ENCODE measurements around the gene PKN3. TPM values are rescaled to one million over a fixed set of nuclear protein-coding genes. Genes with fewer than 3 reads are reported as not detected.
A peak's percentile ranks its signal among the peaks of the same experiment; 100 is the strongest.

The PKN3 gene
- total and polyA plus RNA-seq, 9 of the 15 experiments (the other 6 are each of a cell fraction or from before 2014, with no cell fraction given) = 0.82 to 49.2 (median 19.7) TPM

- TF ChIP-seq ZNF609 (CRISPR knock-in tag; IDR thresholded peaks at IDR 0.05; ENCODE audit: borderline replicate concordance) = no peak
- no peak for TF ChIP-seq ZFP1 (CRISPR knock-in tag; IDR thresholded peaks at IDR 0.05)
- TF ChIP-seq KDM5B (IDR thresholded peaks at IDR 0.05; ENCODE audit: insufficient replicate concordance, low read depth, low read length) = peak; percentile 88
- TF ChIP-seq NFATC3 (IDR thresholded peaks at IDR 0.05) = peak; percentile 34; the same call in 1 of the 2 replicates
- peak; percentile 8; the same call in 1 of the 2 replicates for TF ChIP-seq KAT7 (CRISPR knock-in tag; IDR thresholded peaks at IDR 0.05; ENCODE audit: borderline replicate concordance)
- TF ChIP-seq XRCC5 (IDR thresholded peaks at IDR 0.05; ENCODE audit: low read depth, low read length) = peak; percentile 58; the same call in 1 of the 2 replicates
- TF ChIP-seq RAD21 (CRISPR knock-in tag; conservative IDR thresholded peaks at IDR 0.05 in 1 of 2, IDR thresholded peaks at IDR 0.05 in 1 of 2) = no peak
- peak; percentile 49 to 62; a peak in 3 of 4 replicates for TF ChIP-seq MNT (conservative IDR thresholded peaks at IDR 0.05)
- TF ChIP-seq NCOA6 (IDR thresholded peaks at IDR 0.05) = no peak
- TF ChIP-seq NCOA1 (IDR thresholded peaks at IDR 0.05; ENCODE audit: low read depth) = 0 out of 2 replicates have a peak, but pooled peaks have one; percentile 25
- 0 out of 2 replicates have a peak, but pooled peaks have one; percentile 31 for TF ChIP-seq ETV1 (tag; conservative IDR thresholded peaks at IDR 0.05; ENCODE audit: low read depth)
- TF ChIP-seq POLR2AphosphoS5 (IDR thresholded peaks at IDR 0.05; ENCODE audit: control insufficient read depth, insufficient read depth, low read depth, low read length) = peak; percentile 60; the same call in 1 of the 2 replicates
- peak; percentile 27; the same call in 1 of the 2 replicates for TF ChIP-seq EP400 (IDR thresholded peaks at IDR 0.05)
- TF ChIP-seq ZNF12 (CRISPR knock-in tag; IDR thresholded peaks at IDR 0.05) = 0 out of 2 replicates have a peak, but pooled peaks have one; percentile 17
- TF ChIP-seq SMAD4 (CRISPR knock-in tag; conservative IDR thresholded peaks at IDR 0.05) = peak; percentile 67; the same call in 1 of the 2 replicates
- TF ChIP-seq HLTF (IDR thresholded peaks at IDR 0.05) = peak; percentile 46; the same call in 1 of the 2 replicates
- no peak for TF ChIP-seq U2AF2 (optimal IDR thresholded peaks at IDR 0.05; ENCODE audit: low read depth, low read length)
- no peak for TF ChIP-seq XRCC4 (IDR thresholded peaks at IDR 0.05; ENCODE audit: extremely low read depth, insufficient read depth, insufficient read length)
- TF ChIP-seq MEIS2 (IDR thresholded peaks at IDR 0.05; ENCODE audit: partially characterized antibody) = peak; percentile 95
- TF ChIP-seq ZNF24 (IDR thresholded peaks at IDR 0.05) = peak; percentile 12; the same call in 1 of the 2 replicates
- TF ChIP-seq RB1 (IDR thresholded peaks at IDR 0.05; ENCODE audit: low read depth) = peak; percentile 71
- TF ChIP-seq SMARCE1 (IDR thresholded peaks at IDR 0.05) = no peak
Measured at GRCh38 chr9:128723866-128724743, 21.8 kb downstream of the PKN3 start, which contains the start of gene ZDHHC12 (continued).

Measured in K562 (cell line).